Muscle layer of colon (tissue), 2 donors: ENCODE data around the gene IBA57.

Experiments
- H3K27ac ChIP-seq: one replicate; pipeline ENCODE4 v1.7.0; 2013; ENCODE audit warnings: low read depth, mild to moderate bottlenecking, low read length, moderate library complexity
- H3K27me3 ChIP-seq, 2 donors: one replicate each; pipeline ENCODE4 v1.7.0; 2013; ENCODE audit warnings: low read length in 2 of 2, mild to moderate bottlenecking in 2 of 2; ENCODE audit not compliant: insufficient read depth in 2 of 2, control insufficient read depth in 1 of 2
- H3K36me3 ChIP-seq: one replicate; pipeline ENCODE4 v1.7.0; 2013; ENCODE audit warnings: mild to moderate bottlenecking, low read length; ENCODE audit not compliant: insufficient read depth
- H3K4me1 ChIP-seq: one replicate; pipeline ENCODE4 v1.7.0; 2013; ENCODE audit warnings: mild to moderate bottlenecking, low read length; ENCODE audit not compliant: insufficient read depth
- H3K4me3 ChIP-seq, 2 donors: one replicate each; pipeline ENCODE4 v1.7.0; 2013; ENCODE audit warnings: low read length in 2 of 2, low read depth in 1 of 2, mild to moderate bottlenecking in 1 of 2, moderate library complexity in 1 of 2
- H3K9ac ChIP-seq: one replicate; pipeline ENCODE4 v1.7.0; 2013; ENCODE audit warnings: low read length
- H3K9me3 ChIP-seq: one replicate; pipeline ENCODE4 v1.7.0; 2013; ENCODE audit warnings: mild to moderate bottlenecking, low read length
- donor health status: abdominal sarcoma.
- donor health status: Adenocarcinoma of cecum.

Gene IBA57

GRCh38 chr1:228151180-228151925, 14.3 kb upstream of the IBA57 start:
- H3K9ac ChIP-seq: peak overlapping the region; percentile 82
- H3K36me3 ChIP-seq: peaks cover 16% of the 10 kb centered on the region
- H3K27me3 ChIP-seq: no peaks in the 10 kb centered on the region
- peak overlapping the region; percentile 98 for H3K27ac ChIP-seq
- no peaks in the 10 kb centered on the region for H3K9me3 ChIP-seq
- peak overlapping the region; percentile 34 to 74 for H3K4me3 ChIP-seq
- peaks cover 47% of the 10 kb centered on the region for H3K4me1 ChIP-seq

- peaks cover 47% of the 10 kb centered on the region for H3K4me1 ChIP-seq
- peaks cover 16% of the 10 kb centered on the region for H3K36me3 ChIP-seq
- H3K9ac ChIP-seq: no peak overlapping the region
- no peaks in the 10 kb centered on the region for H3K9me3 ChIP-seq
- H3K4me3 ChIP-seq: no peak overlapping the region
- no peaks in the 10 kb centered on the region for H3K27me3 ChIP-seq
- H3K27ac ChIP-seq: no peak overlapping the region
Measured at GRCh38 chr1:228152097-228152917, 13.3 kb upstream of the IBA57 start.

- peaks cover 47% of the 10 kb centered on the region for H3K4me1 ChIP-seq
- H3K9ac ChIP-seq: no peak overlapping the region
- no peak overlapping the region for H3K27ac ChIP-seq
- no peak overlapping the region for H3K4me3 ChIP-seq
- H3K36me3 ChIP-seq: peaks cover 11% of the 10 kb centered on the region
- H3K27me3 ChIP-seq: no peaks in the 10 kb centered on the region
- H3K9me3 ChIP-seq: no peaks in the 10 kb centered on the region
Measured at GRCh38 chr1:228152918-228153258, 12.7 kb upstream of the IBA57 start.

GRCh38 chr1:228154021-228154669, 11.5 kb upstream of the IBA57 start:
- H3K4me1 ChIP-seq: peaks cover 35% of the 10 kb centered on the region
- no peaks in the 10 kb centered on the region for H3K9me3 ChIP-seq
- H3K9ac ChIP-seq: no peak overlapping the region
- no peak overlapping the region for H3K27ac ChIP-seq
- H3K4me3 ChIP-seq: no peak overlapping the region
- H3K27me3 ChIP-seq: no peaks in the 10 kb centered on the region
- peaks cover 11% of the 10 kb centered on the region for H3K36me3 ChIP-seq

GRCh38 chr1:228154670-228155571, 10.7 kb upstream of the IBA57 start:
- Histone ChIP-seq H3K9ac (no peak overlapping the region), H3K4me1 (peaks cover 28% of the 10 kb centered on the region), H3K27ac (no peak overlapping the region), H3K36me3 (peaks cover 11% of the 10 kb centered on the region), H3K27me3 (no peaks in the 10 kb centered on the region), H3K9me3 (no peaks in the 10 kb centered on the region), H3K4me3 (no peak overlapping the region)

GRCh38 chr1:228155596-228156514, 9.7 kb upstream of the IBA57 start:
- Histone ChIP-seq H3K9ac (no peak overlapping the region), H3K27me3 (no peaks in the 10 kb centered on the region), H3K9me3 (no peaks in the 10 kb centered on the region), H3K36me3 (peaks cover 11% of the 10 kb centered on the region), H3K27ac (no peak overlapping the region), H3K4me1 (peaks cover 19% of the 10 kb centered on the region), H3K4me3 (no peak overlapping the region)

GRCh38 chr1:228156515-228156881, 9.1 kb upstream of the IBA57 start:
- H3K27ac ChIP-seq: no peak overlapping the region
- no peak overlapping the region for H3K9ac ChIP-seq
- peaks cover 12% of the 10 kb centered on the region for H3K4me1 ChIP-seq
- no peak overlapping the region for H3K4me3 ChIP-seq
- no peaks in the 10 kb centered on the region for H3K9me3 ChIP-seq
- peaks cover 11% of the 10 kb centered on the region for H3K36me3 ChIP-seq
- H3K27me3 ChIP-seq: no peaks in the 10 kb centered on the region

- Histone ChIP-seq H3K4me1 (peaks cover 11% of the 10 kb centered on the region), H3K9ac (no peak overlapping the region), H3K4me3 (no peak overlapping the region), H3K27me3 (peaks cover 0 to 2% of the 10 kb centered on the region in 2 donors), H3K9me3 (no peaks in the 10 kb centered on the region), H3K27ac (no peak overlapping the region), H3K36me3 (peaks cover 11% of the 10 kb centered on the region)
Measured at GRCh38 chr1:228156941-228157728, 8.5 kb upstream of the IBA57 start.

- Histone ChIP-seq H3K36me3 (peaks cover 11% of the 10 kb centered on the region), H3K9ac (no peak overlapping the region), H3K27me3 (peaks cover 0 to 8% of the 10 kb centered on the region in 2 donors), H3K27ac (no peak overlapping the region), H3K4me3 (no peak overlapping the region), H3K9me3 (no peaks in the 10 kb centered on the region), H3K4me1 (peaks cover 11% of the 10 kb centered on the region)
Measured at GRCh38 chr1:228157729-228158126, 7.9 kb upstream of the IBA57 start.
